Heart right ventricle (tissue), 16 donors: ENCODE measurements around the gene PCCA. TPM values are rescaled to one million over a fixed set of nuclear protein-coding genes. Genes with fewer than 3 reads are reported as not detected.

Source experiments
- ATAC-seq, 8 donors: fragments of 200-7000 bp; cut with Tn5 transposase; one replicate each; pipeline ENCODE4 v1.9.1; 2020; ENCODE audit warnings: mild to moderate bottlenecking in 8 of 8, moderate library complexity in 8 of 8, moderate number of reproducible peaks in 1 of 8
- DNase-seq, 2 donors: peaks; one replicate each; pipeline ENCODE4 v3.0.0-alpha.2; 2020
- H3K27ac ChIP-seq, 10 donors: fragments of 200-600 bp; sonication (generic) in 2 of 10; one replicate each; pipeline versions ENCODE4 v1.5.0 to v1.8.0; 2020 to 2022; ENCODE audit warnings: mild to moderate bottlenecking in 3 of 10
- H3K27me3 ChIP-seq, 7 donors: fragments of 200-600 bp; one replicate each; pipeline ENCODE4 v1.8.0; 2021 to 2022; ENCODE audit warnings: mild to moderate bottlenecking in 2 of 7
- H3K36me3 ChIP-seq, 9 donors: fragments of 200-600 bp; sonication (generic) in 1 of 9; one replicate each; pipeline versions ENCODE4 v1.5.0 to v1.8.0; 2020 to 2022; ENCODE audit warnings: mild to moderate bottlenecking in 2 of 9
- H3K4me1 ChIP-seq, 9 donors: fragments of 200-600 bp; sonication (generic) in 1 of 9; one replicate each; pipeline versions ENCODE4 v1.5.0 to v1.8.0; 2020 to 2022; ENCODE audit warnings: mild to moderate bottlenecking in 4 of 9
- H3K4me3 ChIP-seq, 10 donors: fragments of 200-600 bp; sonication (generic) in 2 of 10; one replicate each; pipeline versions ENCODE4 v1.5.0 to v1.8.0; 2020 to 2022; ENCODE audit warnings: mild to moderate bottlenecking in 7 of 10, moderate library complexity in 2 of 10
- H3K9me3 ChIP-seq, 11 donors: fragments of 200-600 bp in 10 of 11; sonication (generic) in 2 of 11; one replicate each; pipeline versions ENCODE4 v1.5.0 to v1.8.0; 2013 to 2022; ENCODE audit warnings: mild to moderate bottlenecking in 2 of 11, control low read depth in 1 of 11, moderate library complexity in 1 of 11
- CTCF ChIP-seq, 9 donors: fragments of 200-600 bp; sonication (generic) in 2 of 9; IDR thresholded peaks; one replicate each; pipeline versions ENCODE4 v1.5.0 to v1.8.0; 2021 to 2022; ENCODE audit warnings: antibody characterized with exemption in 9 of 9, mild to moderate bottlenecking in 5 of 9, moderate library complexity in 1 of 9
- WGBS, 2 donors: extraction: QIAGEN DNeasy Blood & Tissue Kit; methylation state at CpG; one replicate each; pipeline ENCODE4 v1.1.7; 2013; ENCODE audit warnings: inconsistent platforms in 1 of 2; 5-methylcytosine and 5-hydroxymethylcytosine counted together
- intact Hi-C, 10 donors: fragments of 100-400 bp; cut with DNase I; formaldehyde crosslinking; loops; one replicate each; pipeline versions ENCODE4 v1.11.1 to v1.14.2; 2022
- polyA plus RNA-seq, 2 donors: library from polyadenylated mRNA; stranded (reverse); fragments of 200-250 nt; gene quantifications; one replicate each; pipeline ENCODE4 v1.2.3, GENCODE V29; 2013
- total RNA-seq, 10 donors: library from RNA; stranded (reverse); fragmentation: NEBNext Ultra II Directional in 3 of 10; extraction: Animal tissue kit (Norgen Biotek cat#: 25700) in 3 of 10; gene quantifications; one replicate each; pipeline versions ENCODE4 v1.2.1 to v1.2.4, GENCODE V29; 2021 to 2023
- donor health status: Arrhythmogenic right ventricular cardiomyopathy.
- donor health status: ischemic (EF 13 %, LVEDD 7.1; RV severe dilation, severe dysfunction).
- donor health status: healthy with polysubstance abuse.
- donor health status: DM: no; HTN: yes; CAD: no.
- donor health status: DM: no; HTN: no; CAD: no.
- donor health status: ischemic (EF 25% LVEDD 6.9; RV normal size, moderate dysfunction).
- donor health status: ischemic (EF 25% LVEDD 5.7; RV mildly dilated, moderate dysfunction).
- donor health status: healthy.
- donor health status: DM: yes; HTN: yes; CAD: no.
- donor health status: Ischemic cardiomyopathy.
- donor health status: ischemic (EF 35%, LVEDD 5.7; RV mildly dilated, moderate dysfunction).
- donor health status: nonischemic (EF 11% LVEDD 7.7; RV severe dilation, severe dysfunction).
- donor health status: DM: yes; HTN: yes; CAD: no.
- donor health status: PGD.
- donor health status: ischemic (EF 29% LVEDD 5.4; RV normal size, mild dysfunction).
- donor health status: nonischemic (EF 23%, LVEDD 6.1; RV moderate dilation, normal function).

Gene PCCA
- total and polyA plus RNA-seq, 12 donors: 21.2 to 71.9 (median 60.7) TPM

- 94% methylated on average over 6 of the region's 6 CpGs for WGBS, 2 donors
- Histone ChIP-seq H3K4me1 (peaks cover 0 to 4% (median 0%) of the 10 kb centered on the region in 9 donors), H3K27me3 (no peaks in the 10 kb centered on the region), H3K27ac (no peak overlapping the region), H3K4me3 (no peak overlapping the region), H3K9me3 (peaks cover 0 to 18% (median 0%) of the 10 kb centered on the region in 11 donors), H3K36me3 (peaks cover 0 to 46% (median 8%) of the 10 kb centered on the region in 9 donors)
- ATAC-seq (no peak), DNase-seq (no peak)
- intact Hi-C loops: no loop called here
- no peak for TF ChIP-seq CTCF (IDR thresholded peaks at IDR 0.05)
Measured at GRCh38 chr13:100341327-100341726, 252.4 kb downstream of the PCCA start.

- peaks cover 0 to 6% (median 0%) of the 10 kb centered on the region in 9 donors for H3K4me1 ChIP-seq
- H3K27ac ChIP-seq: no peak overlapping the region
- 86 to 98% methylated on average over 4 of the region's 4 CpGs for WGBS, 2 donors
- no peak for DNase-seq
- H3K36me3 ChIP-seq: peaks cover 0 to 44% (median 7%) of the 10 kb centered on the region in 9 donors
- H3K27me3 ChIP-seq: no peaks in the 10 kb centered on the region
- ATAC-seq: no peak
- intact Hi-C loops: no loop called here
- no peak for TF ChIP-seq CTCF (IDR thresholded peaks at IDR 0.05)
- no peak overlapping the region for H3K4me3 ChIP-seq
- H3K9me3 ChIP-seq: peaks cover 0 to 18% (median 0%) of the 10 kb centered on the region in 11 donors
Measured at GRCh38 chr13:100344544-100344943, 255.7 kb downstream of the PCCA start.

GRCh38 chr13:100347968-100348367 is 259.1 kb downstream of the PCCA start:
- 62 to 77% methylated on average over 3 of the region's 3 CpGs for WGBS, 2 donors
- Histone ChIP-seq H3K27me3 (no peaks in the 10 kb centered on the region), H3K36me3 (peaks cover 0 to 22% (median 1%) of the 10 kb centered on the region in 9 donors), H3K4me3 (no peak overlapping the region), H3K9me3 (peaks cover 0 to 18% (median 0%) of the 10 kb centered on the region in 11 donors), H3K27ac (no peak overlapping the region), H3K4me1 (peaks cover 0 to 6% (median 0%) of the 10 kb centered on the region in 9 donors)
- DNase-seq (no peak), ATAC-seq (peak in 2 of 8 donors; percentile 48 to 64)
- intact Hi-C loops: no loop called here
- TF ChIP-seq CTCF (IDR thresholded peaks at IDR 0.05): no peak

GRCh38 chr13:100349594-100349993 is 260.7 kb downstream of the PCCA start:
- 45 to 52% methylated on average over 3 of the region's 3 CpGs for WGBS, 2 donors
- intact Hi-C loops: no loop called here
- ATAC-seq (no peak), DNase-seq (no peak)
- Histone ChIP-seq H3K4me3 (no peak overlapping the region), H3K4me1 (peaks cover 0 to 6% (median 0%) of the 10 kb centered on the region in 9 donors), H3K36me3 (peaks cover 0 to 21% (median 0%) of the 10 kb centered on the region in 9 donors), H3K9me3 (peaks cover 0 to 20% (median 0%) of the 10 kb centered on the region in 11 donors), H3K27me3 (no peaks in the 10 kb centered on the region), H3K27ac (no peak overlapping the region)
- no peak for TF ChIP-seq CTCF (IDR thresholded peaks at IDR 0.05)
